Measurements from ENCODE around the gene FBXO33. TPM values are rescaled to one million over a fixed set of nuclear protein-coding genes. Genes with fewer than 3 reads are reported as not detected.

Gene FBXO33
- total and polyA plus RNA-seq, 8 donors = 3.4 to 30.1 (median 6.9) TPM

- WGBS, 5 donors = 20 to 44% (median 29%) methylated on average over 1 of the region's 1 CpG
- Histone ChIP-seq H3K36me3 (peaks cover 2 to 43% (median 34%) of the 10 kb centered on the region in 4 donors), H3K27ac (no peak overlapping the region), H3K4me1 (no peaks in the 10 kb centered on the region), H3K27me3 (no peaks in the 10 kb centered on the region), H3K4me3 (no peak overlapping the region), H3K9me3 (no peaks in the 10 kb centered on the region)
- peak in 1 of 2 donors; percentile 35 for DNase-seq
- TF ChIP-seq POLR2A (IDR thresholded peaks at IDR 0.05) = no peak
- TF ChIP-seq CTCF (IDR thresholded peaks at IDR 0.05) = no peak
- no peak for TF ChIP-seq POLR2AphosphoS5 (IDR thresholded peaks at IDR 0.05)
- no peak for TF ChIP-seq EP300 (IDR thresholded peaks at IDR 0.05)
- intact Hi-C loops (cut with DNase I; ENCODE audit: low total_unique reads) = no loop called here
Measured at GRCh38 chr14:39393289-39393688, 38.9 kb downstream of the FBXO33 start.

GRCh38 chr14:39384177-39384576 is 48.1 kb downstream of the FBXO33 start:
- intact Hi-C loops (cut with DNase I; ENCODE audit: low total_unique reads) = no loop called here
- WGBS, 5 donors = 83 to 91% (median 85%) methylated on average over 4 of the region's 4 CpGs

GRCh38 chr14:39383741-39384140 is 48.5 kb downstream of the FBXO33 start:
- 72 to 91% (median 89%) methylated on average over 1 of the region's 1 CpG for WGBS, 5 donors
- Histone ChIP-seq H3K4me1 (peaks cover 0 to 9% (median 3%) of the 10 kb centered on the region in 4 donors), H3K27me3 (no peaks in the 10 kb centered on the region), H3K4me3 (no peak overlapping the region), H3K9me3 (no peaks in the 10 kb centered on the region), H3K36me3 (peaks cover 0 to 6% (median 1%) of the 10 kb centered on the region in 4 donors), H3K27ac (no peak overlapping the region)
- DNase-seq = no peak
- TF ChIP-seq EP300 (IDR thresholded peaks at IDR 0.05) = no peak
- no peak for TF ChIP-seq POLR2AphosphoS5 (IDR thresholded peaks at IDR 0.05)
- TF ChIP-seq CTCF (IDR thresholded peaks at IDR 0.05) = no peak
- TF ChIP-seq POLR2A (IDR thresholded peaks at IDR 0.05) = no peak
- intact Hi-C loops (cut with DNase I; ENCODE audit: low total_unique reads) = no loop called here

More at GRCh38 chr14:39384177-39384576, 48.1 kb downstream of the FBXO33 start:
- H3K36me3 ChIP-seq = peaks cover 0 to 6% (median 2%) of the 10 kb centered on the region in 4 donors
- no peaks in the 10 kb centered on the region for H3K27me3 ChIP-seq
- H3K9me3 ChIP-seq = no peaks in the 10 kb centered on the region
- DNase-seq = no peak
- H3K4me1 ChIP-seq = peaks cover 0 to 9% (median 3%) of the 10 kb centered on the region in 4 donors
- TF ChIP-seq EP300 (IDR thresholded peaks at IDR 0.05) (no peak), POLR2A (IDR thresholded peaks at IDR 0.05) (no peak), POLR2AphosphoS5 (IDR thresholded peaks at IDR 0.05) (no peak), CTCF (IDR thresholded peaks at IDR 0.05) (no peak)
- no peak overlapping the region for H3K27ac ChIP-seq
- H3K4me3 ChIP-seq = no peak overlapping the region

- DNase-seq = no peak
- intact Hi-C loops (cut with DNase I; ENCODE audit: low total_unique reads) = no loop called here
- Histone ChIP-seq H3K36me3 (peaks cover 0 to 6% (median 0%) of the 10 kb centered on the region in 4 donors), H3K9me3 (no peaks in the 10 kb centered on the region), H3K4me3 (no peak overlapping the region), H3K27ac (no peak overlapping the region), H3K27me3 (no peaks in the 10 kb centered on the region), H3K4me1 (peaks cover 0 to 9% (median 3%) of the 10 kb centered on the region in 4 donors)
- 73 to 93% (median 90%) methylated on average over 1 of the region's 1 CpG for WGBS, 5 donors
- no peak for TF ChIP-seq EP300 (IDR thresholded peaks at IDR 0.05)
- no peak for TF ChIP-seq POLR2A (IDR thresholded peaks at IDR 0.05)
- no peak for TF ChIP-seq CTCF (IDR thresholded peaks at IDR 0.05)
- no peak for TF ChIP-seq POLR2AphosphoS5 (IDR thresholded peaks at IDR 0.05)
Measured at GRCh38 chr14:39383026-39383660, 49.1 kb downstream of the FBXO33 start.
